GM23338 (cell line): ENCODE measurements around the gene DNAH11. TPM values are rescaled to one million over a fixed set of nuclear protein-coding genes. Genes with fewer than 3 reads are reported as not detected.

Source experiments
- ATAC-seq: fragments of 200-7000 bp; cut with Tn5 transposase; 3 replicates; pipeline ENCODE4 v1.9.1; 2020
- DNase-seq: peaks from one replicate; pipeline ENCODE4 v3.0.0-alpha.2; 2015; ENCODE audit warnings: low spot score
- H2AFZ ChIP-seq: fragments of 200-600 bp; sonication (generic); 2 replicates; pipeline ENCODE4 v1.8.0; 2016; ENCODE audit warnings: antibody characterized with exemption, mild to moderate bottlenecking, moderate library complexity
- H3F3A ChIP-seq: fragments of 200-600 bp; sonication (generic); replicated peaks from 2 replicates; pipeline ENCODE4 v1.8.0; 2017; ENCODE audit warnings: antibody characterized with exemption, mixed run types, low read depth
- H3K27ac ChIP-seq: fragments of 200-600 bp; sonication (generic); 2 replicates; pipeline ENCODE4 v1.6.1; 2016; ENCODE audit warnings: low read depth
- H3K27me3 ChIP-seq: fragments of 200-600 bp; sonication (generic); 2 replicates; pipeline ENCODE4 v1.8.0; 2016; ENCODE audit warnings: mild to moderate bottlenecking, mixed run types, moderate library complexity; ENCODE audit not compliant: insufficient read depth
- H3K36me3 ChIP-seq: fragments of 200-600 bp; sonication (generic); 2 replicates; pipeline ENCODE4 v1.8.0; 2016; ENCODE audit warnings: mild to moderate bottlenecking; ENCODE audit not compliant: insufficient read depth
- H3K4me1 ChIP-seq: fragments of 200-600 bp; sonication (generic); 2 replicates; pipeline ENCODE4 v1.8.0; 2016; ENCODE audit warnings: mild to moderate bottlenecking, moderate library complexity; ENCODE audit not compliant: insufficient read depth
- H3K4me2 ChIP-seq: fragments of 200-600 bp; sonication (generic); 2 replicates; pipeline ENCODE4 v1.7.1; 2017; ENCODE audit warnings: mixed run types
- H3K4me3 ChIP-seq: fragments of 200-600 bp; sonication (generic); 2 replicates; pipeline ENCODE4 v1.6.1; 2016; ENCODE audit warnings: mixed run types
- H3K79me2 ChIP-seq: fragments of 200-600 bp; sonication (generic); replicated peaks from 2 replicates; pipeline ENCODE4 v1.8.0; 2017; ENCODE audit warnings: mild to moderate bottlenecking; ENCODE audit not compliant: insufficient read depth
- H3K9me2 ChIP-seq: fragments of 200-600 bp; sonication (generic); 2 replicates; pipeline ENCODE4 v1.8.0; 2017; ENCODE audit not compliant: insufficient read depth
- H4K20me1 ChIP-seq: fragments of 200-600 bp; sonication (generic); replicated peaks from 2 replicates; pipeline ENCODE4 v1.8.0; 2017; ENCODE audit warnings: mild to moderate bottlenecking; ENCODE audit not compliant: insufficient read depth
- H3K27ac Mint-ChIP-seq: 2 replicates; pipeline ENCODE4 v1.8.0; 2020; ENCODE audit warnings: inconsistent platforms, mild to moderate bottlenecking, moderate library complexity, mixed read lengths
- H3K27me3 Mint-ChIP-seq: 3 replicates; pipeline ENCODE4 v1.8.0; 2022; ENCODE audit warnings: low read depth, mild to moderate bottlenecking, moderate library complexity, mixed read lengths, inconsistent platforms; ENCODE audit not compliant: insufficient read depth, poor library complexity
- H3K36me3 Mint-ChIP-seq: 3 replicates; pipeline ENCODE4 v1.8.0; 2021; ENCODE audit warnings: low read depth, mild to moderate bottlenecking, inconsistent platforms, moderate library complexity, mixed read lengths
- H3K4me1 Mint-ChIP-seq: 3 replicates; pipeline ENCODE4 v1.8.0; 2020; ENCODE audit warnings: mild to moderate bottlenecking, inconsistent platforms, mixed read lengths
- H3K4me3 Mint-ChIP-seq: 3 replicates; pipeline ENCODE4 v1.8.0; 2021; ENCODE audit warnings: moderate library complexity, mild to moderate bottlenecking, inconsistent platforms, mixed read lengths
- H3K9me3 Mint-ChIP-seq: 3 replicates; pipeline ENCODE4 v1.8.0; 2020; ENCODE audit warnings: moderate library complexity, mild to moderate bottlenecking, inconsistent platforms, mixed read lengths
- CREB1 ChIP-seq: fragments of 250-450 bp; sonication (Bioruptor Pico); IDR thresholded peaks from 2 replicates; pipeline ENCODE4 v1.5.0; 2020; ENCODE audit warnings: low read depth, mild to moderate bottlenecking, moderate library complexity
- EZH2 ChIP-seq: fragments of 200-600 bp; sonication (generic); IDR thresholded peaks from one replicate; pipeline ENCODE4 v1.8.0; 2017; ENCODE audit warnings: antibody characterized with exemption, mild to moderate bottlenecking, low read depth; ENCODE audit not compliant: unreplicated experiment
- NANOG ChIP-seq: IDR thresholded peaks from 2 replicates; pipeline ENCODE4 v1.6.1; 2016; ENCODE audit warnings: antibody characterized with exemption, borderline replicate concordance
- POLR2AphosphoS5 ChIP-seq: IDR thresholded peaks from 2 replicates; pipeline ENCODE4 v1.6.1; 2016; ENCODE audit warnings: antibody characterized with exemption, low read depth
- ZNF114 ChIP-seq: fragments of 250-450 bp; sonication (Bioruptor Pico); IDR thresholded peaks from 2 replicates; pipeline ENCODE4 v1.5.0; 2020; ENCODE audit warnings: mild to moderate bottlenecking, moderate library complexity
- polyA plus RNA-seq: library from polyadenylated mRNA; unstranded; fragments of >200 nt; fragmentation: Nextera tagmentation; extraction: Ambion mirVana; gene quantifications from 2 replicates; pipeline ENCODE4 v1.2.1, GENCODE V29; 2016
- total RNA-seq: library from RNA; depleted of rRNA; stranded (reverse); fragments of >200 nt; shearing (Covaris generic); gene quantifications from 2 replicates; pipeline ENCODE4 v1.2.3, GENCODE V29; 2014
- TF ChIP-seq, protein P1 (sequence below): fragments of 250-450 bp; sonication (Bioruptor Pico); IDR thresholded peaks from 2 replicates; pipeline ENCODE4 v1.5.0; 2020; ENCODE audit warnings: mild to moderate bottlenecking, moderate library complexity

DNAH11 gene
- total and polyA plus RNA-seq, 2 experiments from 2014 or later, result 9.3 TPM

DNA sequence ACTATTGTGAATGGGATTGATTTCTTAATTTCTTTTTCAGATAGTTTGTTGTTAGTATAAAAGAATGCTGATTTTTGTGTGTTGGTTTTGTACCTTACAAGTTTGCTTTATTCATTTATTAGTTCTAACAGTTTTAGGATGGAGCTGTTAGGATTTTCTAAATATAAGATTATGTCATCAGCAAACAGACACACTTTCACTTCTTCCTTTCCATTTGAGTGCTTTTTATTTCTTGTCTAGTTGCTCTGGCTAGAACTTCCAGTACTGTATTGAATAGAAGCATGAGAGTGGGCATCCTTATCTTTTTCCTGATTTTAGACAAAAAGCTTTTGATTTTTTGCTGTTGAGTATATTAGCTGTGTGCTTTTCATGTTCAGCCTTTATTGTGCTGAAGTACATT is 81.5 kb downstream of the DNAH11 start:
- no peaks in the 10 kb centered on the region for H3K27me3 Mint-ChIP-seq
- H3K4me2 ChIP-seq, result no peak overlapping the region
- H2AFZ ChIP-seq, result no peak overlapping the region
- ATAC-seq (no peak), DNase-seq (no peak)
- no peaks in the 10 kb centered on the region for H3K4me1 Mint-ChIP-seq
- H4K20me1 ChIP-seq, result no peaks in the 10 kb centered on the region
- H3K9me3 Mint-ChIP-seq, result peaks cover 2% of the 10 kb centered on the region; the same call in 1 of the 3 replicates
- no peaks in the 10 kb centered on the region for H3K36me3 ChIP-seq
- no peak overlapping the region for H3K27ac ChIP-seq
- no peaks in the 10 kb centered on the region for H3F3A ChIP-seq
- peaks cover 6% of the 10 kb centered on the region; the same call in 2 of the 3 replicates for H3K36me3 Mint-ChIP-seq
- no peak overlapping the region for H3K27ac Mint-ChIP-seq
- TF ChIP-seq, protein P1, sequence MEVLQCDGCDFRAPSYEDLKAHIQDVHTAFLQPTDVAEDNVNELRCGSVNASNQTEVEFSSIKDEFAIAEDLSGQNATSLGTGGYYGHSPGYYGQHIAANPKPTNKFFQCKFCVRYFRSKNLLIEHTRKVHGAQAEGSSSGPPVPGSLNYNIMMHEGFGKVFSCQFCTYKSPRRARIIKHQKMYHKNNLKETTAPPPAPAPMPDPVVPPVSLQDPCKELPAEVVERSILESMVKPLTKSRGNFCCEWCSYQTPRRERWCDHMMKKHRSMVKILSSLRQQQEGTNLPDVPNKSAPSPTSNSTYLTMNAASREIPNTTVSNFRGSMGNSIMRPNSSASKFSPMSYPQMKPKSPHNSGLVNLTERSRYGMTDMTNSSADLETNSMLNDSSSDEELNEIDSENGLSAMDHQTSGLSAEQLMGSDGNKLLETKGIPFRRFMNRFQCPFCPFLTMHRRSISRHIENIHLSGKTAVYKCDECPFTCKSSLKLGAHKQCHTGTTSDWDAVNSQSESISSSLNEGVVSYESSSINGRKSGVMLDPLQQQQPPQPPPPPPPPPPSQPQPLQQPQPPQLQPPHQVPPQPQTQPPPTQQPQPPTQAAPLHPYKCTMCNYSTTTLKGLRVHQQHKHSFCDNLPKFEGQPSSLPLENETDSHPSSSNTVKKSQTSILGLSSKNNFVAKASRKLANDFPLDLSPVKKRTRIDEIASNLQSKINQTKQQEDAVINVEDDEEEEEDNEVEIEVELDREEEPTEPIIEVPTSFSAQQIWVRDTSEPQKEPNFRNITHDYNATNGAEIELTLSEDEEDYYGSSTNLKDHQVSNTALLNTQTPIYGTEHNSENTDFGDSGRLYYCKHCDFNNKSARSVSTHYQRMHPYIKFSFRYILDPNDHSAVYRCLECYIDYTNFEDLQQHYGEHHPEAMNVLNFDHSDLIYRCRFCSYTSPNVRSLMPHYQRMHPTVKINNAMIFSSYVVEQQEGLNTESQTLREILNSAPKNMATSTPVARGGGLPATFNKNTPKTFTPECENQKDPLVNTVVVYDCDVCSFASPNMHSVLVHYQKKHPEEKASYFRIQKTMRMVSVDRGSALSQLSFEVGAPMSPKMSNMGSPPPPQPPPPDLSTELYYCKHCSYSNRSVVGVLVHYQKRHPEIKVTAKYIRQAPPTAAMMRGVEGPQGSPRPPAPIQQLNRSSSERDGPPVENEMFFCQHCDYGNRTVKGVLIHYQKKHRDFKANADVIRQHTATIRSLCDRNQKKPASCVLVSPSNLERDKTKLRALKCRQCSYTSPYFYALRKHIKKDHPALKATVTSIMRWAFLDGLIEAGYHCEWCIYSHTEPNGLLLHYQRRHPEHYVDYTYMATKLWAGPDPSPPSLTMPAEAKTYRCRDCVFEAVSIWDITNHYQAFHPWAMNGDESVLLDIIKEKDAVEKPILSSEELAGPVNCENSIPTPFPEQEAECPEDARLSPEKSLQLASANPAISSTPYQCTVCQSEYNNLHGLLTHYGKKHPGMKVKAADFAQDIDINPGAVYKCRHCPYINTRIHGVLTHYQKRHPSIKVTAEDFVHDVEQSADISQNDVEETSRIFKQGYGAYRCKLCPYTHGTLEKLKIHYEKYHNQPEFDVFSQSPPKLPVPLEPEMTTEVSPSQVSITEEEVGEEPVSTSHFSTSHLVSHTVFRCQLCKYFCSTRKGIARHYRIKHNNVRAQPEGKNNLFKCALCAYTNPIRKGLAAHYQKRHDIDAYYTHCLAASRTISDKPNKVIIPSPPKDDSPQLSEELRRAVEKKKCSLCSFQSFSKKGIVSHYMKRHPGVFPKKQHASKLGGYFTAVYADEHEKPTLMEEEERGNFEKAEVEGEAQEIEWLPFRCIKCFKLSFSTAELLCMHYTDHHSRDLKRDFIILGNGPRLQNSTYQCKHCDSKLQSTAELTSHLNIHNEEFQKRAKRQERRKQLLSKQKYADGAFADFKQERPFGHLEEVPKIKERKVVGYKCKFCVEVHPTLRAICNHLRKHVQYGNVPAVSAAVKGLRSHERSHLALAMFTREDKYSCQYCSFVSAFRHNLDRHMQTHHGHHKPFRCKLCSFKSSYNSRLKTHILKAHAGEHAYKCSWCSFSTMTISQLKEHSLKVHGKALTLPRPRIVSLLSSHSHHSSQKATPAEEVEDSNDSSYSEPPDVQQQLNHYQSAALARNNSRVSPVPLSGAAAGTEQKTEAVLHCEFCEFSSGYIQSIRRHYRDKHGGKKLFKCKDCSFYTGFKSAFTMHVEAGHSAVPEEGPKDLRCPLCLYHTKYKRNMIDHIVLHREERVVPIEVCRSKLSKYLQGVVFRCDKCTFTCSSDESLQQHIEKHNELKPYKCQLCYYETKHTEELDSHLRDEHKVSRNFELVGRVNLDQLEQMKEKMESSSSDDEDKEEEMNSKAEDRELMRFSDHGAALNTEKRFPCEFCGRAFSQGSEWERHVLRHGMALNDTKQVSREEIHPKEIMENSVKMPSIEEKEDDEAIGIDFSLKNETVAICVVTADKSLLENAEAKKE (CRISPR knock-in tag), result no peak
- H3K9me2 ChIP-seq, result no peaks in the 10 kb centered on the region
- no peaks in the 10 kb centered on the region for H3K27me3 ChIP-seq
- no peaks in the 10 kb centered on the region for H3K4me1 ChIP-seq
- H3K4me3 Mint-ChIP-seq, result no peak overlapping the region
- no peaks in the 10 kb centered on the region for H3K79me2 ChIP-seq
- no peak overlapping the region for H3K4me3 ChIP-seq

DNA sequence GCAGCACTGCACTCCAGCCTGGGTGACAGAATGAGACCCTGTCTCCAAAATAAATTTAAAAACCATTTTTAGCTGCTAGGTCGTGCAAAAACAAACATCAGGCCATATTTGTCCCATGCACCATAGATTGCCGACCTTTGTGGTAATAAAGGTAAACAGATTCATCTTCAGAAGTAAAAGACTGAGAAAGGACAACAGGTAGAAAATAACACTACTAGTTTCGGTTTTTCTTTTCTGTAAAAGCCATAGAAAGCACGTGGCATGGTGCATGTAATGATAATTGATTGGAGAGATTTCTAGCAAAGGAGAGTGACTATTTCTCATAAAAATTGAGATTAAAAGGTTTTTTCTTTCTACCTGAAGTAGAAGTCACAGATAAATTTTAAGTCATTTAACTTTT is 93.9 kb downstream of the DNAH11 start:
- no peaks in the 10 kb centered on the region for H3K27me3 ChIP-seq
- no peaks in the 10 kb centered on the region for H3K27me3 Mint-ChIP-seq
- no peak overlapping the region for H3K4me3 ChIP-seq
- no peaks in the 10 kb centered on the region for H3K36me3 ChIP-seq
- H3K9me2 ChIP-seq, result no peaks in the 10 kb centered on the region
- no peak overlapping the region for H2AFZ ChIP-seq
- no peaks in the 10 kb centered on the region for H3K9me3 Mint-ChIP-seq
- no peaks in the 10 kb centered on the region for H4K20me1 ChIP-seq
- H3F3A ChIP-seq, result no peaks in the 10 kb centered on the region
- H3K4me2 ChIP-seq, result no peak overlapping the region
- H3K27ac ChIP-seq, result no peak overlapping the region
- no peak for ATAC-seq
- no peak overlapping the region for H3K27ac Mint-ChIP-seq
- peaks cover 6% of the 10 kb centered on the region; the same call in 1 of the 2 replicates for H3K4me1 ChIP-seq
- no peak for DNase-seq
- no peaks in the 10 kb centered on the region for H3K79me2 ChIP-seq
- 0 out of 3 replicates have a peak, but pooled peaks cover 4% of the 10 kb centered on the region for H3K36me3 Mint-ChIP-seq
- H3K4me3 Mint-ChIP-seq, result no peak overlapping the region
- H3K4me1 Mint-ChIP-seq, result peaks cover 14% of the 10 kb centered on the region
- TF ChIP-seq EZH2 (no peak), CREB1 (no peak), POLR2AphosphoS5 (no peak), NANOG (no peak), ZNF114 (CRISPR knock-in tag) (no peak)
- TF ChIP-seq, protein P1 (CRISPR knock-in tag), result no peak
